GM18526 (cell line): Measurements from ENCODE around the gene NCKIPSD.

Source experiments
- POLR2A ChIP-seq: IDR thresholded peaks from 3 replicates; pipeline ENCODE4 v1.6.1; 2011; ENCODE audit not compliant: insufficient read length; ENCODE audit errors: extremely low read depth

The NCKIPSD gene

DNA sequence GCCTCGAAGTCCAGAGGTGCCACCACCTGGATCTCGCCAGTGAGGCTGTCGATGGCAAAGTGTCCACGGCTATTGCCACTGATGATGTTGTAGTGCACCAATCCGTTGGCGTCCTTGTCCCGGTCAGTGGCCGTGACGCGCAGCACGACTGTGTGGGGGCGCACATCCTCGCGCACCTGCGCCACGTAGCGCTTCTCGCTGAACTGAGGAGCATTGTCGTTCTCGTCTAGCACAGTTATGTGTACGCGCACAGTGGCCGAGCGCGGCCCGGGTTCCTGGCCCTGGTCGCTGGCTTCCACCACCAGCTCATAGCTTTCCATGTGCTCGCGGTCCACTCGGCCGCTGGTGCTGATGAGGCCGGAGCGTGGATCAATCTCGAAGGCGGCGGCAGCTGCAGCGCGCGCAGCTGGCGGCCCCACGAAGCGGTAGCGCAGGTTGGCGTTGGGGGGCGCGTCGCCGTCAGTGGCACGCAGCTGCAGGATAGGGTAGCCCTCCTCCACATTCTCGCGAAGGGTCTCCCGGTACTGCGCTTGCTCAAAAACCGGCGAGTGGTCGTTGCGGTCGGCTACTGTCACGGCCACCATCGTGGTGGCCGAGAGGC lies 24.8 kb downstream of the NCKIPSD start:
- TF ChIP-seq POLR2A, result no peak

GRCh38 chr3:48656841-48657281 lies 28.9 kb downstream of the NCKIPSD start:
- TF ChIP-seq POLR2A, result no peak

DNA sequence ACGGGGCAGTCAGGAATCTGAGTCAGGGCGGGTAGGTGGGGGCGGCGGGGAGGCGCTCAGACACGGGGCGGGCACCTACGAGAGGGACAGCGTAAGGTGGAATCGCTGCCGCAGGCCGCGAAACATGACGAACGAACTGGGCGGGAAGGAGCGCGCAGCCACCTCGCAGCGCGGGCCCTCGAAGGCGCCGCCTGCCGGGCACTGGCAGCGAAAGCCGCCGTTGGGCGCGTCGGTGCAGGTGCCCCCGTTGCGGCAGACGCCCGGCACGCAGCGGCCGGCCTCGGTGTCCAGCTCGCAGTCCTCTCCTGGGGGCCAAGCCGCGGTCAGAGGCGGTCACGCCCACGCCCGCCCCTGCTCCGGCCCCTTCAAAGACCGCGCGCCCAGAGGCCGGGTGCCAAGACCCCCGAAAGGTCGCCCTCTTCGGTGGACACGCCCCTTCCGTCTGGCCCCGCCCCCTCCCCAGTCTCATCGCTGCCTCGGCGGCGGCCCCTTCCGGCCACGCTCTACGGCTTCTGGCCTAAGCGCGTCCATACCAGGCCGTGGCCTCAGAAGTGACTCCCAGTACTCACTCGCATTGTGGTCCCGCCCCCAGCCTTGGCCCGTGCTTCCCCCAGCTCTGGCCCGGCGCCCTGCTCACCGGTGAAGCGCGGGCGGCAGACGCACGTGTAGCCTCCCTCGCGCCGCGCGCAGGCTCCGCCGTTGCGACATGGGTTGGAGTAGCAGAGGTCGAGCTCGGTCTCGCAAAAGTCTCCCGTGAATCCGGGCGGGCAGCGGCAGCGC lies 29.5 kb downstream of the NCKIPSD start:
- no peak for TF ChIP-seq POLR2A

GRCh38 chr3:48655606-48656005 lies 30.1 kb downstream of the NCKIPSD start:
- TF ChIP-seq POLR2A, result no peak

- TF ChIP-seq POLR2A, result no peak
Observed at GRCh38 chr3:48655063-48655462, 30.7 kb downstream of the NCKIPSD start.

DNA sequence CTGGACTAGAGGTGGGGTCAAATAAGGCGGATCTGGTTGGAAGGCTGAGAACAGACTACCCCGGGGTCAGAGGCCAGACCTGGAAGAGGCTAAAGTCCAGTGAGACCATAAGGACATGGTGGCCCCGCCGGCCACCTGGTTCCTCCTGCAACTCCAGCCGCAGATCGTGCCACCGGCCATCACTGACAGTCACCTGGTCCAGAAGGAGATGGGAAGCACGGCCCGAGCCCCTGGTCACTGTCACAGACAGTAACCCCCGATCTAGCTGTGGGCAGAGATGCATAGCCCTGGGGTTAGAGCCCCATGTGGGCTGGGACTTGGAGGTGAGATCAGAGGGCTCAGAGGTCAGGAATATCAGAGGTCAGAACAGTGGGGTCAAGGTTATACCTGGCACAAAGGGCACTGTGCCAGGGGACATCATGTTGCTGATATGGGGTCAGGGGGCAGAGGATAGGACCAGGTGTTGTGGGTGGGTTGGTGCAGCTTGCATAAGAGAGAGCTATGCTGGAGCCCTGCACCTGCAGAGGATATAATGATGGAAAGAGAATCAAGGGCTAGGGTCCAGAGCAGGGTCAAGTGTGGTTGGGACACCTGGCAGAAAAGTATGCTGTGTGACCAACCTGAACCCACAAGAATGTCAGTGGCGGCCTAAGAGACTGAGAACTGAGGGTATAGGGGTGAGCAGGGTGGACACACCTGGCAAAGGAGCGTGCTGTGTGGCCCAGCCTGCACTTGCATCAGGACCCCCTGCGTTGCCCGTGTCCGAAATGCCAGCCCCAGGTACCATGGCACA lies 32.6 kb downstream of the NCKIPSD start:
- TF ChIP-seq POLR2A, result no peak

GRCh38 chr3:48651771-48652170 lies 33.9 kb downstream of the NCKIPSD start:
- TF ChIP-seq POLR2A, result no peak

GRCh38 chr3:48650723-48651122 lies 35.0 kb downstream of the NCKIPSD start:
- TF ChIP-seq POLR2A, result no peak

DNA sequence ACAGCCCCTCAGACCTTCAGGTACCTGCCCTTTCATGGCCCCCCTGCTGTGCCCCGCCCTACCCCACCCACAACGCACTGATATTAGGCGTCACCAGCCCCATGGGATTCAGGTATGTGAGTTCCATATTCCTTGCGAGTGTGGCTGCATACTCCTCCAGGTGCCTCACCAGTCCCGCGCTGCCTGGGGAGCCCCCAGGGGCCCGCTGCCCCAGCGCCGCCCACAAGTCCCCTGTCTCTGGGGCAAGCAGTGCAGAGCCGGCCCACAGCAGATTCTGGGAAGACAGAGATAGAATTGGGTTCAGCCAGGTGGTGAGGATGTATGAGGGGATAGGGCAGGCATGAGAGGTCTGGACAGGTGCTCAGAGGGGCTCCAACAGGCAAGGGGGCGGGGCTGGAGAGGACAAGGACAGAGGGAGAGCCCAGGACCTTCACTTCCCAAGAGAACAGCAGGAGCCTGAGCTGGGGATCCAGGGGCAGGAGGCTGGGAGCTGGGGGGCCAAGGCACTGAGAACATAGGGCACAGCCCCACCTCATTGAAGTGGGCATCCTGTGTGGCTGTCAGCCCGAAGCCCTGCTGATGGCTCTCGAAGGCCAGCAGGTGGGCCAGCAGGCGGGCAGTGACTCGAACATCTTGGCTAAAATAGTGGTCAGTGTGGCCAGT lies 37.4 kb downstream of the NCKIPSD start:
- no peak for TF ChIP-seq POLR2A

- no peak for TF ChIP-seq POLR2A
Observed at GRCh38 chr3:48647714-48648113, 38.0 kb downstream of the NCKIPSD start.

DNA sequence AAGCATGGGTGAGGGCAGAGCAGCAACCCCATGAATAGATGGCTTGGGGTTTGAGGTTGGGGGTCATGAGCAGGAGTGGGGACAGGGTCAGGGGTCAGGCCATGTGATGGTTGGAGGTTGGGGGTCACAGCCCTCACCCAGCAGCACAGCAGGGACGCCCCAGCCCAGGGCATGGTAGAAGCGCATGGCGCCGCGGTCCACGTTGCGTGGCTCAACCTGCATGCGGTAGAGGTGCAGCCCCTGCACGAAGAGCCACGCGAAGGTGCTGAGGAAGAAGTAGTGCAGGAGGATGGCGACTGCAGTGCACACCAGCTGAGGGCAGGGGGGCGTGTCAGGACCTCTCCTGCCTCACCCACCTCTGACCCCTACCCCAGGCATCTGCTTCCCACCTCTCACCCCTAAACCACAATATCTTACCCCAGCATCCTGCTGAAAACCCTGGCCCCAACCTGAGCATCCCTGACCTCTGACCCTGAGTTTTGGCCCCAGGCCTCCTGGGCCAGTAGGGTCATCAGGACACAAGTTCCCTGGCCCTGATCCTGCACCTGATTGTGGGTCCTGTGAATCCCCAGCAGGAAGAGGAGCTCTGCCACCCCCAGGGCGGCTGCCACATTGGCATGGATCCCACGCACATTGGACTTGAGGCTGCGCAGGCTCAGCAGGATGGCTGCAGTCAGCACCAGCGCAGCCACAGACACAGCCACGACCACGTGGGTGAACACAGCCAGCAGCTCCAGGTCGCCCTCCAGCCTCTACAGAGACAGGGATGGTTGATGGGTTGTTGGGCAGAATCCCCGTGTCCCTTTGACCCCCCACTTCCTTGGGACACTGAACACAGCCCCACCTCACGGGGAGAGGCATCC lies 40.6 kb downstream of the NCKIPSD start:
- no peak for TF ChIP-seq POLR2A

GRCh38 chr3:48642605-48643004 lies 43.1 kb downstream of the NCKIPSD start:
- no peak for TF ChIP-seq POLR2A

DNA sequence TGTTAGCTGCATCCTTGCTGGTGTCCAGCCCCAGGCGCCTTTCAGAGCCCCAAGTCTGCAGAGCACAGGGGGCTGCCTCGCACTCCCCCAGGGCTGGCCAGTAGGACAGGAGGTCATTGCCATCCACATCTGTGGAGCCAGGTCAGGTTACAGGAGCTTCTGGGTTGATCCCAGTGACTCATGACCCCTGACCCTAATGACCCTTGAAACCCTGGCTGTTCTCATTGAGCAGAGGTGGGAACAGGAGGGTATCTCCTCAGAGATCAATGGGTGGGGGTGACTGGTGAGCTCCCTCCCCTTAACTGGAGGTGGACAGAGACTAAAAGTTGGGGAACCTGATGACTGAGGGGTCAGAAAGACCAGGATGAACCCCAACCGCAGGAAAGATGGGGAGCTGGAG lies 44.3 kb downstream of the NCKIPSD start:
- TF ChIP-seq POLR2A, result no peak

DNA sequence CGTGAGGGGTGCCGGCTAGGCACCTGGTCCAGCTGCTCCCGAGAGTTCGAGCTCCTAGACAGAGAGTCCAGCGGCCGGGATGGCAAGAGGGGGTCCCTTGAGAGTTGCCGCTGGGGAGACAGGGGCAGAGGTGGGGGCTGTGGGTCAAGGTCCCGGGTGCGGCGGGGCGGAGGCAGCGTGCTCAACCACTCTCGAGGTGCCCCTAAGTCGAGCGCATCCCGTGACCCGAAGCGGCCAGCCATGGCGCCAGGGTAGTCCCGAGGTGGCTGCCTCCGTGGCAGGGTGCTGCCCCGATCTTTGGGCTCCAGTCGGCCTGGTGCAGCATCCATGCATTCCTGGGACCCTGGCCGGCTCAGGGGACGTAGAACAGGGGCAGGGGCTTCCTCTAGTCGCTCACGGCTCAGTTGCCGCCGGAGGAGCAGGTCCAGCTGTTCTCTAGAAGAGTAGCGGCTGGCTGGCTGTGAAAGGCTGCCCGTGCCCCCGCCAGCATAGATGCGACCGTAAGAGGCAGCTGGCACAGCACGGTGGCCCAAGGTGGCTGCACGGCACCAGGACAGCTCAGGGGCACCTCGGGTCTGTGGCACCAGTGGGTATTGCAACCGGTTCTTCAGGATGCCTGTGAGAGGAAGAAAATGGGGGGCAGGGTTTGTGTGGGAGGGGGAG lies 45.6 kb downstream of the NCKIPSD start:
- no peak for TF ChIP-seq POLR2A
